ENCODE results near the gene VSTM2B.

GRCh38 chr19:29477831-29478577, 47.8 kb upstream of the VSTM2B start:
- TF ChIP-seq POLR2A (IDR thresholded peaks at IDR 0.05): no peak
- no peak for TF ChIP-seq CTCF (IDR thresholded peaks at IDR 0.05)
